IMR-90 (cell line): ENCODE results near the gene NT5C. TPM values are rescaled to one million over a fixed set of nuclear protein-coding genes. Genes with fewer than 3 reads are reported as not detected.

ENCODE experiments used
- CTCF ChIP-seq: conservative IDR thresholded peaks from 2 replicates; pipeline ENCODE4 v1.5.1; 2012; ENCODE audit warnings: mild to moderate bottlenecking, low read depth, low read length, improper control_type of control experiment
- MAZ ChIP-seq: IDR thresholded peaks from 2 replicates; pipeline ENCODE4 v1.6.1; 2012; ENCODE audit warnings: low read depth, mild to moderate bottlenecking, low read length, improper control_type of control experiment, moderate library complexity, borderline replicate concordance
- SMC3 ChIP-seq: fragments of 150-350 bp; IDR thresholded peaks from 2 replicates; pipeline ENCODE4 v1.6.1; 2016; ENCODE audit warnings: low read depth, mild to moderate bottlenecking, antibody characterized with exemption, low read length, moderate library complexity
- polyA plus RNA-seq, 3 experiments: library from polyadenylated mRNA; depleted of rRNA; stranded (reverse); fragments of >200 nt; gene quantifications; 2 replicates each; pipeline ENCODE4 v1.2.3, GENCODE V29; 2012; ENCODE audit warnings: low replicate concordance in 1 of 3
- total RNA-seq: library from RNA; depleted of rRNA; stranded (reverse); fragments of >200 nt; gene quantifications from 2 replicates; pipeline ENCODE4 v1.2.3, GENCODE V29; 2012
- TF ChIP-seq, protein P1 (sequence below): fragments of 150-350 bp; IDR thresholded peaks from 2 replicates; pipeline ENCODE4 v1.6.1; 2016; ENCODE audit warnings: low read depth, mild to moderate bottlenecking, low read length, moderate library complexity, borderline replicate concordance

The NT5C gene
- total and polyA plus RNA-seq, 2 of the 4 experiments (the other 2 are of a cell fraction), result 24.0 to 44.6 TPM

GRCh38 chr17:75129576-75129975 is 2.0 kb downstream of the NT5C start (continued):
- TF ChIP-seq CTCF (no peak), MAZ (no peak), SMC3 (no peak)
- TF ChIP-seq, protein P1, sequence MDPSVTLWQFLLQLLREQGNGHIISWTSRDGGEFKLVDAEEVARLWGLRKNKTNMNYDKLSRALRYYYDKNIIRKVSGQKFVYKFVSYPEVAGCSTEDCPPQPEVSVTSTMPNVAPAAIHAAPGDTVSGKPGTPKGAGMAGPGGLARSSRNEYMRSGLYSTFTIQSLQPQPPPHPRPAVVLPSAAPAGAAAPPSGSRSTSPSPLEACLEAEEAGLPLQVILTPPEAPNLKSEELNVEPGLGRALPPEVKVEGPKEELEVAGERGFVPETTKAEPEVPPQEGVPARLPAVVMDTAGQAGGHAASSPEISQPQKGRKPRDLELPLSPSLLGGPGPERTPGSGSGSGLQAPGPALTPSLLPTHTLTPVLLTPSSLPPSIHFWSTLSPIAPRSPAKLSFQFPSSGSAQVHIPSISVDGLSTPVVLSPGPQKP, result no peak
